ENCODE data around the gene CPZ. TPM values are rescaled to one million over a fixed set of nuclear protein-coding genes. Genes with fewer than 3 reads are reported as not detected.

The CPZ gene
- total and polyA plus RNA-seq, 10 of the 15 experiments (the other 5 are each of a cell fraction or from before 2014, with no cell fraction given): not detected

DNA sequence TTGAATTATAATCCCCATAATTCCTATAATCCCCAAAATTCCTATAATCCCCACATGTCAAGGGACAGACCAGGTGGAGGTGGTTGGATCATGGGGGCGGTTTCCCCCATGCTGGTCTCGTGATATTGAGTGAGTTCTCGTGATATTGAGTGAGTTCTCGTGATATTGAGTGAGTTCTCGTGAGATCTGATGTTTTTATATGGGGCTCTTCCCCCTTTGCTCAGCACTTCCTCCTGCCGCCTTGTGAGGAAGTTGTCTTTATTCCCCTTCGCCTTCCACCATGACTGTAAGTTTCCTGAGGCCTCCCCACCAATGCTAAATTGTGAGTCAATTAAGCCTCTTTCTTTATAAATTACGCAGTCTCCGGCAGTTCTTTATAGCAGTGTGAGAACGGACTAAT is 48.9 kb upstream of the CPZ start:
- no peaks in the 10 kb centered on the region for H3K36me3 ChIP-seq (ENCODE audit: control insufficient read depth in 2 of 2, insufficient read depth in 2 of 2, low read length in 1 of 2)
- H2AFZ ChIP-seq (ENCODE audit: control insufficient read depth, low read depth, low read length): no peak overlapping the region
- peaks cover 8% of the 10 kb centered on the region for H3K4me1 ChIP-seq (ENCODE audit: control insufficient read depth, insufficient read depth, low read length)
- ATAC-seq: no peak
- BruUV-seq (replicated peaks): no TSS peak
- WGBS (ENCODE audit: insufficient coverage, insufficient replicate concordance, low lambda C conversion rate, missing lambda C conversion rate): 49% methylated on average over 10 of the region's 10 CpGs
- POLR2A ChIA-PET: no interaction called here
- H3K27ac ChIP-seq (ENCODE audit: control insufficient read depth, insufficient read depth): no peak overlapping the region
- no peaks in the 10 kb centered on the region for H3K27me3 ChIP-seq (replicated peaks in 1 of 2; ENCODE audit: control insufficient read depth in 2 of 2, insufficient read depth in 2 of 2, low read length in 1 of 2)
- SMC1A ChIA-PET (ENCODE audit: uncharacterized antibody, unreplicated experiment): no interaction called here
- intact Hi-C loops (cut with micrococcal nuclease; ENCODE audit: unreplicated experiment): no loop called here
- CTCF ChIA-PET: no interaction called here
- H3K9ac ChIP-seq (ENCODE audit: control insufficient read depth, insufficient read depth, low read length): no peak overlapping the region
- no peak overlapping the region for H3K4me2 ChIP-seq (ENCODE audit: control insufficient read depth, insufficient read depth)
- TF ChIP-seq MEF2B (IDR thresholded peaks at IDR 0.05; ENCODE audit: partially characterized antibody, poor library complexity, severe bottlenecking): no peak
- TF ChIP-seq NR2C2 (IDR thresholded peaks at IDR 0.05; ENCODE audit: borderline replicate concordance, control insufficient read depth, insufficient read length, low read depth): no peak
- TF ChIP-seq DPF2 (IDR thresholded peaks at IDR 0.05): no peak
- TF ChIP-seq, protein P1, sequence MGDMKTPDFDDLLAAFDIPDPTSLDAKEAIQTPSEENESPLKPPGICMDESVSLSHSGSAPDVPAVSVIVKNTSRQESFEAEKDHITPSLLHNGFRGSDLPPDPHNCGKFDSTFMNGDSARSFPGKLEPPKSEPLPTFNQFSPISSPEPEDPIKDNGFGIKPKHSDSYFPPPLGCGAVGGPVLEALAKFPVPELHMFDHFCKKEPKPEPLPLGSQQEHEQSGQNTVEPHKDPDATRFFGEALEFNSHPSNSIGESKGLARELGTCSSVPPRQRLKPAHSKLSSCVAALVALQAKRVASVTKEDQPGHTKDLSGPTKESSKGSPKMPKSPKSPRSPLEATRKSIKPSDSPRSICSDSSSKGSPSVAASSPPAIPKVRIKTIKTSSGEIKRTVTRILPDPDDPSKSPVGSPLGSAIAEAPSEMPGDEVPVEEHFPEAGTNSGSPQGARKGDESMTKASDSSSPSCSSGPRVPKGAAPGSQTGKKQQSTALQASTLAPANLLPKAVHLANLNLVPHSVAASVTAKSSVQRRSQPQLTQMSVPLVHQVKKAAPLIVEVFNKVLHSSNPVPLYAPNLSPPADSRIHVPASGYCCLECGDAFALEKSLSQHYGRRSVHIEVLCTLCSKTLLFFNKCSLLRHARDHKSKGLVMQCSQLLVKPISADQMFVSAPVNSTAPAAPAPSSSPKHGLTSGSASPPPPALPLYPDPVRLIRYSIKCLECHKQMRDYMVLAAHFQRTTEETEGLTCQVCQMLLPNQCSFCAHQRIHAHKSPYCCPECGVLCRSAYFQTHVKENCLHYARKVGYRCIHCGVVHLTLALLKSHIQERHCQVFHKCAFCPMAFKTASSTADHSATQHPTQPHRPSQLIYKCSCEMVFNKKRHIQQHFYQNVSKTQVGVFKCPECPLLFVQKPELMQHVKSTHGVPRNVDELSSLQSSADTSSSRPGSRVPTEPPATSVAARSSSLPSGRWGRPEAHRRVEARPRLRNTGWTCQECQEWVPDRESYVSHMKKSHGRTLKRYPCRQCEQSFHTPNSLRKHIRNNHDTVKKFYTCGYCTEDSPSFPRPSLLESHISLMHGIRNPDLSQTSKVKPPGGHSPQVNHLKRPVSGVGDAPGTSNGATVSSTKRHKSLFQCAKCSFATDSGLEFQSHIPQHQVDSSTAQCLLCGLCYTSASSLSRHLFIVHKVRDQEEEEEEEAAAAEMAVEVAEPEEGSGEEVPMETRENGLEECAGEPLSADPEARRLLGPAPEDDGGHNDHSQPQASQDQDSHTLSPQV (IDR thresholded peaks at IDR 0.05): no peak
- TF ChIP-seq SREBF1 (IDR thresholded peaks at IDR 0.05; ENCODE audit: low read length): no peak
- no peak for TF ChIP-seq PAX8 (IDR thresholded peaks at IDR 0.05)
- no peak for TF ChIP-seq USF2 (IDR thresholded peaks at IDR 0.05; ENCODE audit: borderline replicate concordance, low read depth, low read length)
- TF ChIP-seq RBBP5 (conservative IDR thresholded peaks at IDR 0.05): no peak
- DNase-seq (ENCODE audit: low read depth, low spot score): no peak
- in situ Hi-C loops (cut with MboI): no loop called here
- RAD21 ChIA-PET (ENCODE audit: unreplicated experiment): no interaction called here
- no peaks in the 10 kb centered on the region for H3K9me3 ChIP-seq (replicated peaks; ENCODE audit: control insufficient read depth, insufficient read depth, low read length)
- H3K4me3 ChIP-seq: no peak overlapping the region
- no peaks in the 10 kb centered on the region for H3K79me2 ChIP-seq (ENCODE audit: control insufficient read depth, insufficient read depth, low read length)
- no peak for FAIRE-seq
- no peaks in the 10 kb centered on the region for H4K20me1 ChIP-seq (ENCODE audit: control insufficient read depth, insufficient read depth)

All from GM12878 (cell line).